Ascending aorta (tissue), 2 donors: Measurements from ENCODE around the gene FAM174B. TPM values are rescaled to one million over a fixed set of nuclear protein-coding genes. Genes with fewer than 3 reads are reported as not detected.

Source experiments
- DNase-seq, 2 donors: peaks; one replicate each; pipeline ENCODE4 v3.0.0-alpha.2; 2019; ENCODE audit warnings: low spot score in 2 of 2
- H3K27ac ChIP-seq, 2 donors: fragments of 200-600 bp; sonication (generic); one replicate each; pipeline ENCODE4 v1.5.1; 2016 to 2017; ENCODE audit warnings: mild to moderate bottlenecking in 1 of 2
- H3K27me3 ChIP-seq: fragments of 200-600 bp; sonication (generic); one replicate; pipeline ENCODE4 v1.5.1; 2017
- H3K36me3 ChIP-seq, 2 donors: fragments of 200-600 bp; sonication (generic); one replicate each; pipeline ENCODE4 v1.5.1; 2016
- H3K4me1 ChIP-seq, 2 donors: fragments of 200-600 bp; sonication (generic); one replicate each; pipeline ENCODE4 v1.5.1; 2016 to 2017; ENCODE audit warnings: mild to moderate bottlenecking in 1 of 2
- H3K4me3 ChIP-seq, 2 donors: fragments of 200-600 bp; sonication (generic); one replicate each; pipeline ENCODE4 v1.5.1; 2016 to 2017; ENCODE audit warnings: mild to moderate bottlenecking in 1 of 2
- H3K9me3 ChIP-seq, 2 donors: fragments of 200-600 bp; sonication (generic); one replicate each; pipeline ENCODE4 v1.5.1; 2016
- CTCF ChIP-seq, 3 experiments: fragments of 200-600 bp in 2 of 3; fragments of 450-650 bp in 1 of 3; sonication (generic) in 2 of 3; IDR thresholded peaks; one replicate each; pipeline ENCODE4 v1.5.1; 2016 to 2019; ENCODE audit warnings: antibody characterized with exemption in 3 of 3, mild to moderate bottlenecking in 1 of 3, moderate library complexity in 1 of 3
- intact Hi-C: fragments of 100-400 bp; cut with DNase I; formaldehyde crosslinking; loops from one replicate; pipeline ENCODE4 v1.15.1; 2023
- total RNA-seq: library from RNA; depleted of rRNA; stranded (reverse); fragments of >200 nt; gene quantifications from one replicate; pipeline ENCODE4 v1.1.0, GENCODE V29; 2016

FAM174B gene
- total RNA-seq, 1 donor from 2014 or later = 5.2 TPM

DNA sequence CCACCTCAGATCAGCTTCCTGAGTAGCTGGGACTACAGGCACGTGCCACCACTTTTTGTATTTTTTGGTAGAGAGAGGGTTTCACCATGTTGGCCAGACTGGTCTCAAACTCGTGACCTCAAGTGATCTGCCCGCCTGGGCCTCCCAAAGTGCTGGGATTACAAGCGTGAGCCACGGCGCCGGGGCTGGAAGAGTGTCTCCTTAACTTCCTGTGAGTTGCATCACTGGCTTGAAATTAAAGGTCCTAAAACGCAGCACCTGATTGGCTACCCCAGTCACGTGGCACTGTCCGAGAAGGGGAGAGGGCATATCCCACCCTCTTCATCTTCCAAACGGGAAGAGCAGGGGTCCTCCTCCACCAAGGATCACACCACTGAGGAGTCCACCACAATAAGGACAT is 5.5 kb upstream of the FAM174B start:
- Histone ChIP-seq H3K4me3 (no peak overlapping the region), H3K27ac (no peak overlapping the region), H3K9me3 (no peaks in the 10 kb centered on the region), H3K27me3 (no peaks in the 10 kb centered on the region), H3K36me3 (no peaks in the 10 kb centered on the region), H3K4me1 (peaks cover 7 to 13% of the 10 kb centered on the region in 2 donors)
- intact Hi-C loops = no loop called here
- DNase-seq = no peak
- TF ChIP-seq CTCF (IDR thresholded peaks at IDR 0.05) = no peak

- Histone ChIP-seq H3K4me1 (peaks cover 0 to 3% of the 10 kb centered on the region in 2 donors), H3K4me3 (no peak overlapping the region), H3K9me3 (no peaks in the 10 kb centered on the region), H3K27ac (no peak overlapping the region), H3K27me3 (no peaks in the 10 kb centered on the region), H3K36me3 (no peaks in the 10 kb centered on the region)
- intact Hi-C loops = no loop called here
- no peak for TF ChIP-seq CTCF (IDR thresholded peaks at IDR 0.05)
- no peak for DNase-seq
Observed at GRCh38 chr15:92657486-92657885, 1.9 kb upstream of the FAM174B start.

DNA sequence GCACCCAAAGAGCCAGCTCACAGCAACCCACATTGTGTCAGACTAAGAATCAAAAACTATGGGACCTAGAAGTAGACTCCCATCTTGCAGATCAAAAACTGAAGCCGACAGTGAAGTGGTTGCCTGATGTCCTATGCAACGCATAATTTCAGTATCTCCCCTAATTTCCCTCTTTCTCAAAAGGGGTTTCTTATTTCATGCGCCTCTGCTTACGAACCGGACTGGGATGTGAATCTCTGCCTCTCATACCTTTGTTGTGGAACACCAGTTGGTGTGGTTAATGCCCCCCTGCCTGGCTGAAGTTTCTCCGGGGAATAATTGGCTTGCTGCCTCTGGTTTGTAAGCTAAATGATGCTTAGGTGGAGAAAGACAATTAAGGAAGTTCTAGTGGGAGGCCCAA is 514 bp upstream of the FAM174B start:
- Histone ChIP-seq H3K9me3 (no peaks in the 10 kb centered on the region), H3K27me3 (no peaks in the 10 kb centered on the region), H3K36me3 (no peaks in the 10 kb centered on the region), H3K27ac (no peak overlapping the region), H3K4me1 (peaks cover 0 to 3% of the 10 kb centered on the region in 2 donors), H3K4me3 (peak overlapping the region; percentile 61 to 83)
- TF ChIP-seq CTCF (IDR thresholded peaks at IDR 0.05) = no peak
- no peak for DNase-seq
- intact Hi-C loops = no loop called here

DNA sequence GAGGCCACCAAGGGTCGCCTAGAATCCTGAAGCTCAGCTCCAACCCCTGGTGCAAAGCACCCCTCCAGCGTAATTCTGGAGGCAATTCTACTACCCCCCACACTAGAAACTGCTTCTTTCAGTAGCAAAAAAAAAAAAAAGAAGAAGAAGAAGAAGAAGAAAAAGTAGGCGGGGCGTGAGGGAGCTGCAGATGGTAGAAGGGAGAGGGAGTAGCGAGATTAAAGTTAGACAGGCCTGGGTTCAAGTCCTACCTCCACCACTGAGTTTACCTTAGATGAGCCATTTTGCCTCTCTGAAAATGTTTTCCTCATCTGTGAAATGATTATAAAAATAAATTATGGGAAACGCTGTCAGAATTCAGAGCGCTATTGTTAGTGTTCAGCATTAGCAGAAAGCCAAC is 913 bp downstream of the FAM174B start:
- intact Hi-C loops = no loop called here
- no peak overlapping the region for H3K27ac ChIP-seq
- peaks cover 0 to 3% of the 10 kb centered on the region in 2 donors for H3K4me1 ChIP-seq
- no peaks in the 10 kb centered on the region for H3K9me3 ChIP-seq
- no peaks in the 10 kb centered on the region for H3K36me3 ChIP-seq
- TF ChIP-seq CTCF (IDR thresholded peaks at IDR 0.05) = no peak
- no peak for DNase-seq
- no peaks in the 10 kb centered on the region for H3K27me3 ChIP-seq
- H3K4me3 ChIP-seq = peak overlapping the region; percentile 61 to 83

DNA sequence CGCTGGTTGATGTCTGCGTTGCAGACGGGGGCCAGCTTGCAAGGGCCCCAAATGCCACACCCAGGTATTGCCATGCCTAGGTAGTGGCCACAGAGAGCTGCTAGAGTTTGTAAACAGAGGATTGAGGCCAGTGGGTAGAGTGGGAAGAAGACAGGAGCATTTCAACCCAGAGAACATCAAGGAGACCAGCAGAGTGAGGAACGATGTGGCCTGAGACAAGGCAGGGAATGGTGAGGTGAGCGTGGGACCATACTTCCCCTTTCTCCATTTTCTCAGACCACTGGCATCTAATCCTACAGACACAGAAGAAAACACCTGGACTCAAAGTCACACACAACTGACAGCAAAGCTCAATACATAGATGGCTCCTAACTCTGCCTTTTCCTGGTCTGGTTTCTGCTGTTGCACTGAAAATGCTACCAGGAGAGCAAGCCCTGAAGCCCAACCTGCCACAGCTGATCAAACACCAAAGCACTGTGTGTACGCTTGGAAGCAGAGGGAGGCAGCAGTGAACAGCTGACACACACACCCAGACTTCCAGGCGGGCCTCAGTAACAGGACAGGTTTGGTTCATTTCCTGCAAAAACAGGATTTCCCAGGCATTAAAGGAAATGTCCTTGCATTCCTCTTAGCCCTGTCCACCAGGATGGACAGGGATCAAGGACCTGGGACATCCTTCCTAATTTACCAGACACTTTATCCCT is 1.6 kb downstream of the FAM174B start:
- H3K9me3 ChIP-seq = no peaks in the 10 kb centered on the region
- H3K27me3 ChIP-seq = no peaks in the 10 kb centered on the region
- peak in 1 of 3 experiments; percentile 9 for TF ChIP-seq CTCF (IDR thresholded peaks at IDR 0.05)
- H3K4me1 ChIP-seq = peaks cover 0 to 3% of the 10 kb centered on the region in 2 donors
- H3K4me3 ChIP-seq = peak overlapping the region in 1 of 2 donors; percentile 83
- no peak overlapping the region for H3K27ac ChIP-seq
- no peak for DNase-seq
- intact Hi-C loops = no loop called here
- H3K36me3 ChIP-seq = no peaks in the 10 kb centered on the region
